BJ (cell line): ENCODE data around the gene SNAP25. TPM values are rescaled to one million over a fixed set of nuclear protein-coding genes. Genes with fewer than 3 reads are reported as not detected.
A peak's percentile ranks its signal among the peaks of the same experiment; 100 is the strongest.

Experiments
- CTCF ChIA-PET: fragments of 350-600 bp; formaldehyde crosslinking; extraction: SDS; loops from one replicate; lab custom pipeline; 2021; ENCODE audit warnings: antibody characterized with exemption, inconsistent platforms; lab: Yijun Ruan, JAX
- POLR2A ChIA-PET: fragments of 300-600 bp; sonication (Branson Sonifier 250); formaldehyde crosslinking; extraction: SDS; loops from one replicate; lab custom pipeline; 2021; ENCODE audit warnings: antibody characterized with exemption; lab: Charles Lee
- DNase-seq: peaks from one replicate; pipeline ENCODE4 v3.0.0-alpha.2; 2011; ENCODE audit warnings: low read depth
- H3K27me3 ChIP-seq: 2 replicates; pipeline ENCODE4 v1.6.0; 2011; ENCODE audit warnings: low read length; ENCODE audit not compliant: control insufficient read depth, insufficient read depth
- H3K36me3 ChIP-seq: 2 replicates; pipeline ENCODE4 v1.5.1; 2011; ENCODE audit warnings: low read length; ENCODE audit not compliant: control insufficient read depth, insufficient read depth
- H3K4me3 ChIP-seq: 2 replicates; pipeline ENCODE4 v1.5.1; 2011; ENCODE audit warnings: low read depth, mild to moderate bottlenecking, control low read depth, low read length
- CTCF ChIP-seq: IDR thresholded peaks from 2 replicates; pipeline ENCODE4 v1.5.1; 2011; ENCODE audit warnings: low read depth, mild to moderate bottlenecking, control low read depth, inconsistent platforms, low read length, moderate library complexity; ENCODE audit not compliant: insufficient read depth
- polyA plus RNA-seq: library from polyadenylated mRNA; depleted of rRNA; stranded (reverse); fragments of >200 nt; gene quantifications from 2 replicates; pipeline ENCODE4 v1.2.3, GENCODE V29; 2011

Gene SNAP25
- polyA plus RNA-seq, 1 experiment, result 0.56 TPM

GRCh38 chr20:10194166-10194565 lies 24.5 kb upstream of the SNAP25 start:
- TF ChIP-seq CTCF, result no peak

GRCh38 chr20:10200330-10200729 lies 18.3 kb upstream of the SNAP25 start:
- ChIA-PET CTCF (interaction anchor here (1.4 kb wide), 1 partner anchor 158 kb away, joined by 3 read pairs; no protein-coding TSS in a partner anchor), POLR2A (interaction anchor here (0.6 kb wide), 1 partner anchor 12 kb away, joined by 4 read pairs; no protein-coding TSS in a partner anchor)
- DNase-seq, result no peak

More at GRCh38 chr20:10194166-10194565, 24.5 kb upstream of the SNAP25 start:
- Histone ChIP-seq H3K27me3 (no peaks in the 10 kb centered on the region), H3K4me3 (no peak overlapping the region), H3K36me3 (no peaks in the 10 kb centered on the region)
- POLR2A ChIA-PET, result no interaction called here
- DNase-seq, result no peak
- CTCF ChIA-PET, result interaction anchor here (1.0 kb wide), 1 partner anchor 36 kb away, joined by 3 read pairs; no protein-coding TSS in a partner anchor

GRCh38 chr20:10201321-10201870 lies 17.2 kb upstream of the SNAP25 start:
- POLR2A ChIA-PET, result no interaction called here
- TF ChIP-seq CTCF, result no peak
- no peak for DNase-seq
- no peaks in the 10 kb centered on the region for H3K36me3 ChIP-seq
- no peaks in the 10 kb centered on the region for H3K27me3 ChIP-seq
- CTCF ChIA-PET, result interaction anchor here (1.4 kb wide), 1 partner anchor 157 kb away, joined by 3 read pairs; no protein-coding TSS in a partner anchor
- no peak overlapping the region for H3K4me3 ChIP-seq

More at GRCh38 chr20:10200330-10200729, 18.3 kb upstream of the SNAP25 start:
- TF ChIP-seq CTCF, result no peak
- H3K36me3 ChIP-seq, result no peaks in the 10 kb centered on the region
- H3K27me3 ChIP-seq, result no peaks in the 10 kb centered on the region
- no peak overlapping the region for H3K4me3 ChIP-seq

- peak; percentile 26 for DNase-seq
- ChIA-PET POLR2A (no interaction called here), CTCF (no interaction called here)
- H3K4me3 ChIP-seq, result no peak overlapping the region
- peaks cover 2% of the 10 kb centered on the region; the same call in 1 of the 2 replicates for H3K27me3 ChIP-seq
- no peak for TF ChIP-seq CTCF
- H3K36me3 ChIP-seq, result no peaks in the 10 kb centered on the region
Observed at GRCh38 chr20:10209091-10209490, 9.5 kb upstream of the SNAP25 start.

- Histone ChIP-seq H3K27me3 (peaks cover 2% of the 10 kb centered on the region; the same call in 1 of the 2 replicates), H3K36me3 (no peaks in the 10 kb centered on the region), H3K4me3 (no peak overlapping the region)
- no peak for TF ChIP-seq CTCF
- CTCF ChIA-PET, result interaction anchor here (0.8 to 1.0 kb wide), 2 partner anchors 12 to 235 kb away, joined by 3 read pairs; no protein-coding TSS in a partner anchor
- POLR2A ChIA-PET, result no interaction called here
- DNase-seq, result no peak
Observed at GRCh38 chr20:10213526-10213925, 5.1 kb upstream of the SNAP25 start.
